Astrocyte (in vitro differentiated cells and primary cell): ENCODE data around the gene FBXL19. TPM values are rescaled to one million over a fixed set of nuclear protein-coding genes. Genes with fewer than 3 reads are reported as not detected.

Experiments used
- DNase-seq: peaks from one replicate; pipeline ENCODE4 v3.0.0-alpha.2; 2010; ENCODE audit warnings: low read depth
- FAIRE-seq: peaks from 2 replicates; lab custom pipeline; 2011; peaks lifted over from hg19 to GRCh38; lab: Jason Lieb, UNC
- H2AFZ ChIP-seq: 2 replicates; pipeline ENCODE4 v1.6.0; 2012; ENCODE audit warnings: low read depth, low read length, inconsistent platforms
- H3K27ac ChIP-seq: 2 replicates; pipeline ENCODE4 v1.5.1; 2011; ENCODE audit warnings: low read depth, low read length, inconsistent platforms
- H3K27me3 ChIP-seq: 2 replicates; pipeline ENCODE4 v1.6.0; 2011; ENCODE audit warnings: low read length, inconsistent platforms; ENCODE audit not compliant: insufficient read depth
- H3K36me3 ChIP-seq: 2 replicates; pipeline ENCODE4 v1.5.1; 2011; ENCODE audit warnings: low read length, inconsistent platforms; ENCODE audit not compliant: insufficient read depth
- H3K4me1 ChIP-seq: 2 replicates; pipeline ENCODE4 v1.5.1; 2011; ENCODE audit warnings: low read length, inconsistent platforms; ENCODE audit not compliant: insufficient read depth
- H3K4me2 ChIP-seq: 2 replicates; pipeline ENCODE4 v1.6.0; 2012; ENCODE audit warnings: low read length, inconsistent platforms
- H3K4me3 ChIP-seq: 2 replicates; pipeline ENCODE4 v1.5.1; 2011; ENCODE audit warnings: low read depth, mild to moderate bottlenecking, low read length, inconsistent platforms; ENCODE audit not compliant: insufficient read depth
- H3K79me2 ChIP-seq: 2 replicates; pipeline ENCODE4 v1.6.0; 2012; ENCODE audit warnings: mild to moderate bottlenecking, low read length, inconsistent platforms; ENCODE audit not compliant: insufficient read depth
- H3K9ac ChIP-seq: 2 replicates; pipeline ENCODE4 v1.6.0; 2012; ENCODE audit warnings: mild to moderate bottlenecking, low read length, inconsistent platforms
- H3K9me3 ChIP-seq: 2 replicates; pipeline ENCODE4 v1.5.1; 2012; ENCODE audit warnings: low read depth, mild to moderate bottlenecking, low read length, inconsistent platforms; ENCODE audit not compliant: insufficient read depth
- H4K20me1 ChIP-seq: 2 replicates; pipeline ENCODE4 v1.6.0; 2012; ENCODE audit warnings: low read length, inconsistent platforms; ENCODE audit not compliant: insufficient read depth
- H3K27ac Mint-ChIP-seq: one replicate; pipeline ENCODE4 v1.8.0; 2021; ENCODE audit warnings: mild to moderate bottlenecking, mixed read lengths; ENCODE audit not compliant: unreplicated experiment
- H3K27me3 Mint-ChIP-seq: one replicate; pipeline ENCODE4 v1.8.0; 2021; ENCODE audit warnings: low read depth, mixed read lengths; ENCODE audit not compliant: unreplicated experiment
- H3K36me3 Mint-ChIP-seq: one replicate; pipeline ENCODE4 v1.8.0; 2021; ENCODE audit warnings: low read depth, mixed read lengths; ENCODE audit not compliant: unreplicated experiment
- H3K4me1 Mint-ChIP-seq: one replicate; pipeline ENCODE4 v1.8.0; 2021; ENCODE audit warnings: low read depth, mixed read lengths; ENCODE audit not compliant: unreplicated experiment
- H3K4me3 Mint-ChIP-seq: one replicate; pipeline ENCODE4 v1.8.0; 2021; ENCODE audit warnings: mild to moderate bottlenecking, moderate library complexity, mixed read lengths; ENCODE audit not compliant: unreplicated experiment
- H3K9me3 Mint-ChIP-seq: one replicate; pipeline ENCODE4 v1.8.0; 2021; ENCODE audit warnings: mild to moderate bottlenecking, mixed read lengths; ENCODE audit not compliant: unreplicated experiment
- CTCF ChIP-seq: IDR thresholded peaks from 2 replicates; pipeline ENCODE4 v1.5.1; 2011; ENCODE audit warnings: low read depth, mild to moderate bottlenecking, inconsistent platforms, low read length, moderate library complexity; ENCODE audit not compliant: insufficient read depth
- EZH2 ChIP-seq: IDR thresholded peaks from 2 replicates; pipeline ENCODE4 v1.6.1; 2012; ENCODE audit warnings: mild to moderate bottlenecking, low read length, inconsistent platforms; ENCODE audit not compliant: insufficient read depth
- total RNA-seq: library from RNA; stranded (reverse); gene quantifications from 2 replicates; pipeline ENCODE4 v1.2.1, GENCODE V29; 2021

The FBXL19 gene
- total RNA-seq, 1 donor from 2014 or later, result 42.5 TPM

DNA sequence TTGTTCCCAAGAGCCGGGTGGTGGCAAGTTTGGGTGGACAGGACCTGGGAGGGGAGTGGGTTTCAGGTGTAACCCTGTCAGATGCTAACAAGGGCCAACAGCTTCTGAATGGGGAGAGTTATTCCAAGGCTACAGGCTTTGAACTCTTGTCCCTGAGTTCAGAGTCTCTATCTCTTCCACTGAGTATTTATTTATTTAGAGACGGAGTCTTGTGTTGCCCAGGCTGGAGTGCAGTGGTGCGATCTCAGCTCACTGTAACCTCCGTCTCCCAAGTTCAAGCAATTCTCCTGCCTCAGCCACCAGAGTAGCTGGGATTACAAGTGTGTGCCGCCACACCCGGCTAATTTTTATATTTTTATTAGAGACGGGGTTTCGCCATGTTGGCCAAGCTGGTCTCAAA lies 31.6 kb downstream of the FBXL19 start:
- Mint-ChIP-seq H3K4me3 (peak overlapping the region; percentile 45), H3K9me3 (no peaks in the 10 kb centered on the region), H3K27ac (no peak overlapping the region), H3K27me3 (no peaks in the 10 kb centered on the region), H3K36me3 (peaks cover 6% of the 10 kb centered on the region), H3K4me1 (peaks cover 6% of the 10 kb centered on the region)
- Histone ChIP-seq H3K4me2 (no peak overlapping the region), H3K4me3 (no peak overlapping the region), H2AFZ (no peak overlapping the region), H3K27ac (no peak overlapping the region), H3K79me2 (peaks cover 17% of the 10 kb centered on the region), H4K20me1 (peaks cover 28% of the 10 kb centered on the region), H3K9ac (no peak overlapping the region), H3K27me3 (no peaks in the 10 kb centered on the region), H3K4me1 (peaks cover 19% of the 10 kb centered on the region), H3K36me3 (peaks cover 11% of the 10 kb centered on the region), H3K9me3 (no peaks in the 10 kb centered on the region)
- FAIRE-seq (no peak), DNase-seq (no peak)
- TF ChIP-seq EZH2 (no peak), CTCF (no peak)

DNA sequence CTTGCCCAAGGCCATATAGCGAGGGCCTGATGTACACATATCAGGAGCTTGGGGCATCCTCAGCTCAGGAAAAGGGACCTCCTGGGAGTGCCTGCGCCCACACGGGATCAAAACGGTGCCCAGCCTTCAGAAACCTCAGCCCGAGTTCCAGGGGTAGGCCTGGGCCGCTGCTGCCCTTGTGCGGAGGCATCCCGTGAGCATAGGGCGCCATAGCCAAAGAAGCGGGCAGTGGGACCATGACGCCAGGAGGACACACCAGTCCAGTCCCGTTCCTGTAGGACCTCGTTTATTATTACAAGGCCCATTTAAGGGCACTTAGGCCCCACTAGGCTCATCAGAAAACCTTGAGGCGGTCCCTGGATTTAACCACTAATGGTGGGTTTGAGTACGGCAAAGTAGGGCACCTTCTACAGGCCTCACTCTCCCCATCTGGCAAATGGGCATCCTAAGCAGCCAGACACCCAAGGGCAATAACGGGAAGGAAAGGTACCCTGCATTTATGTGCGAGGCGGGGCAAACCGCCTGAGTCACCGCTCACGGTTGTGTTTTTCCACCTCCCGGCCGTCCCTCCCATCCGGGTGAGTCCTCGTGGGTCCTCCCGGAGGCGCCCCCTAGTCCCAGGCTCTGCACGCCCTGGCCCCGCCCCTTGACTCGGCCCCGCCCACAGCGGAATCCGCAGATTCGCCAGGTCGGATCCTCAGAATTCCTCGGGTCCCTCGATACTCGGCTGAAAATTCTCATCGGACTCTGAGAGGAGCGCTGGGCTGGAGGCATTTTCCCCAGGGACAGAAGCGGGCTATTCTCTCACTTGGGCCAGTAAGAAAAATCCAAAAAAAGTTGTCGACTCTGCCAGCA lies 33.5 kb downstream of the FBXL19 start:
- Histone ChIP-seq H2AFZ (peak overlapping the region; percentile 71), H4K20me1 (peaks cover 22% of the 10 kb centered on the region), H3K9ac (peak overlapping the region; percentile 95), H3K4me3 (peak overlapping the region; percentile 78), H3K36me3 (peaks cover 22% of the 10 kb centered on the region), H3K79me2 (peaks cover 26% of the 10 kb centered on the region), H3K27ac (peak overlapping the region; percentile 99), H3K9me3 (no peaks in the 10 kb centered on the region), H3K4me2 (peak overlapping the region; percentile 93), H3K27me3 (no peaks in the 10 kb centered on the region), H3K4me1 (peaks cover 12% of the 10 kb centered on the region)
- H3K27me3 Mint-ChIP-seq, result no peaks in the 10 kb centered on the region
- H3K36me3 Mint-ChIP-seq, result peaks cover 6% of the 10 kb centered on the region
- peak overlapping the region; percentile 91 for H3K4me3 Mint-ChIP-seq
- no peaks in the 10 kb centered on the region for H3K9me3 Mint-ChIP-seq
- no peak for TF ChIP-seq CTCF
- no peak for TF ChIP-seq EZH2
- peak overlapping the region; percentile 98 for H3K27ac Mint-ChIP-seq
- no peak for FAIRE-seq
- peak; percentile 71 for DNase-seq
- peaks cover 6% of the 10 kb centered on the region for H3K4me1 Mint-ChIP-seq
